Mesothelial cell of epicardium (in vitro differentiated cells): ENCODE results near the gene CCT2. TPM values are rescaled to one million over a fixed set of nuclear protein-coding genes. Genes with fewer than 3 reads are reported as not detected.

Experiments
- DNase-seq, 2 experiments: peaks; one replicate each; pipeline ENCODE4 v3.0.0; 2021; ENCODE audit warnings: low spot score in 2 of 2; ENCODE audit not compliant: unreplicated experiment in 2 of 2
- H3K27ac Mint-ChIP-seq: 2 replicates; pipeline ENCODE4 v1.8.0; 2021; ENCODE audit warnings: mixed read lengths
- H3K27me3 Mint-ChIP-seq: 2 replicates; pipeline ENCODE4 v1.8.0; 2021; ENCODE audit warnings: low read depth, mixed read lengths
- H3K36me3 Mint-ChIP-seq: 2 replicates; pipeline ENCODE4 v1.8.0; 2021; ENCODE audit warnings: mixed read lengths
- H3K4me1 Mint-ChIP-seq: 2 replicates; pipeline ENCODE4 v1.8.0; 2021; ENCODE audit warnings: mixed read lengths
- H3K4me3 Mint-ChIP-seq: 2 replicates; pipeline ENCODE4 v1.8.0; 2021; ENCODE audit warnings: mild to moderate bottlenecking, moderate library complexity, mixed read lengths
- H3K9me3 Mint-ChIP-seq: 2 replicates; pipeline ENCODE4 v1.8.0; 2021; ENCODE audit warnings: mixed read lengths
- CTCF ChIP-seq: fragments of 200-600 bp; sonication (generic); IDR thresholded peaks from one replicate; pipeline ENCODE4 v1.5.0; 2021; ENCODE audit warnings: antibody characterized with exemption; ENCODE audit not compliant: unreplicated experiment
- total RNA-seq: library from RNA; stranded (reverse); gene quantifications from 3 replicates; pipeline ENCODE4 v1.2.1, GENCODE V29; 2021

Gene CCT2
- 215 to 223 TPM (median 220 TPM) in 3 replicates for total RNA-seq

DNA sequence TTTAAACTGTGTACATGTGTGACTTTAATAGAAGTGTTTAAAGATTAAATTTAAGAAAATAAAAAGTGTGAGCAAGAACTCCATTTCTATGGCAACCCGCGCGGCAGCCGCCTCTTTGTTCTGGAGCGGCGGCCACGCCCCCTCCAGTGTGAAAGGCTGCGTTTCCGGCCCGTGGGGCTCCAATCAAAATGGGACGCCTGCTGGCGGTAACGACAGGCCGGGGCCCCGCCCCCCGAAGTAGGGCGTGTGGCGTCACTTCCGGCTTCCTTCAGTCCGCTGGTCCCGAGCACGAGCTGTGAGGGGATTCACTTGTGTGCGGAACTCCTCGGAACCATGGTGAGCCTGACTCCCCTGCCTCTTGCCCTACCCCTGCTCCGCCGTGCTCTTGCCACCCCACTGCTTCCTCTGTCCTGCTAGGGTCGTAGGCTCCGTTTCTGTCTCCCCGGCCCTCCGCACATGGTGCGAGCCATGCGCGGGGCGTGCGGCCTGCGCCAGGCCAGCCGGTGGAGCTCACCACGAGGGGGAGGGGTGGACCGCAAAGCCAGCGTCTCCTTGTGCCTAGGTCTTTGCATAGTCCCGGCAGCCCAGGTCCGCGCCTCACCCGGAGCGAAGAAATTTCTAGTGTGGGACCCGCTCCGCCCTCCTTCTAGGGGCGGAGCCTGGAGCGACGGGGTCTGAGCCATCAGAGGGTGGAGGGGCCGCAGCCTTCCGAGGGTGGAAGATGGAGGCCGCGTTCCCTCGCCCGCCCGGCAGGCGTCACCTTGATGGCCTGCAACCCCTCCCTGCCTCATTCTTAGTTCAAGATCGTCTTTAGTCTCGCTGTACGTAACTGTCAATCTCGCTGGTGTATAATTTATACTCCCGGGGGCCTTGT, at the start of gene CCT2:
Gene CCT2 (plus strand): TSS at position 271 of the 874 bp plus-strand sequence. CDS start 63 bp downstream, at position 334.
- no peaks in the 10 kb centered on the region for H3K9me3 Mint-ChIP-seq
- peak within 1 kb of the TSS; percentile 97 for H3K27ac Mint-ChIP-seq
- peak; percentile 95 to 96 for DNase-seq
- no peaks in the 10 kb centered on the region for H3K27me3 Mint-ChIP-seq
- peaks cover 8% of the 10 kb centered on the region for H3K4me1 Mint-ChIP-seq
- peak within 1 kb of the TSS; percentile 96 for H3K4me3 Mint-ChIP-seq
- peaks cover 19% of the 10 kb centered on the region for H3K36me3 Mint-ChIP-seq
- no peak for TF ChIP-seq CTCF

DNA sequence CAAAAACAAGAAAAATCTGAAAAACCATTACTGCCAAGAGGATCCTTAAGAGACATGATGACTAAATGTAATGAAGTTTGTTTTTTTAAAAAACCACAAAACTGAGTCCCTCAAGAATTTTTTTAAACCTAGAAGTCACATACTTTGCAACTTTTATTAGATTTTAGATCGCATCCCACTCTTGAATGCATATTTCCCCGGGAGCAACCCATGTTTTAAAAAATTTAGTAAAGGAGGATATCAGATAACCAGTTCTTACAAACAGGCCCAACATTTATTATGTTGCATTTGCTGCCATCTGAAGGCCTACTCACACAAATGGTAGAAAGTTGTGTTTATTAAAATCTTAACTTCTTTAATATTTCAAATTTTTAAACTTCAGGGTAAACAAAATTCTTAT, 44.3 kb upstream of the CCT2 start:
- DNase-seq = no peak
- Mint-ChIP-seq H3K27me3 (no peaks in the 10 kb centered on the region), H3K27ac (peak overlapping the region; percentile 71), H3K4me3 (no peak overlapping the region), H3K36me3 (peaks cover 33% of the 10 kb centered on the region), H3K4me1 (peaks cover 7% of the 10 kb centered on the region), H3K9me3 (peaks cover 23% of the 10 kb centered on the region)
- no peak for TF ChIP-seq CTCF

- H3K4me3 Mint-ChIP-seq = no peak overlapping the region
- H3K36me3 Mint-ChIP-seq = peaks cover 22% of the 10 kb centered on the region
- TF ChIP-seq CTCF = no peak
- peaks cover 18% of the 10 kb centered on the region for H3K9me3 Mint-ChIP-seq
- no peak for DNase-seq
- no peak overlapping the region for H3K27ac Mint-ChIP-seq
- H3K4me1 Mint-ChIP-seq = peaks cover 7% of the 10 kb centered on the region
- H3K27me3 Mint-ChIP-seq = no peaks in the 10 kb centered on the region
These were observed 41.2 kb upstream of the CCT2 start for GRCh38 chr12:69544087-69544486.

DNA sequence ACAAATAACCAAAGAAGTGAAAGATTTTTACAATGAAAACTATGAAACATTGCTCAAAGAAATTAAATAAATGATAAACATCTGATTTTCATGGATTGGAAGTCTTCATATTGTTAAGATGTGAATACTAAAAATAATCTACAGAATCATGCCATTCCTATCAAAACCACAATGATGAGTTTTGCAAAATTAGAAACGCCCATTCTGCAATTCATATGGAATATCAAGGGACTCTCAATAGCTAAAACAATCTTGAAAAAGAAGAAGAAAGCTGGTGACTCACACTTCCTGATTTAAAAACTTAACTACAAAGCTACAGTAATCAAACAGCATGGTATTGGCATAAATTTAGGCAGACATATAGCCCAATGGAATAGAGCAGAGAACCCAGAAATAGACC, 40.2 kb upstream of the CCT2 start:
- no peak for TF ChIP-seq CTCF
- Mint-ChIP-seq H3K9me3 (peaks cover 18% of the 10 kb centered on the region), H3K4me1 (peaks cover 9% of the 10 kb centered on the region), H3K27me3 (no peaks in the 10 kb centered on the region), H3K27ac (no peak overlapping the region), H3K36me3 (peaks cover 22% of the 10 kb centered on the region), H3K4me3 (no peak overlapping the region)
- no peak for DNase-seq

GRCh38 chr12:69546693-69547438, 38.4 kb upstream of the CCT2 start:
- Mint-ChIP-seq H3K27me3 (no peaks in the 10 kb centered on the region), H3K36me3 (peaks cover 24% of the 10 kb centered on the region), H3K9me3 (peaks cover 18% of the 10 kb centered on the region), H3K4me3 (no peak overlapping the region), H3K27ac (no peak overlapping the region), H3K4me1 (peaks cover 5% of the 10 kb centered on the region)
- TF ChIP-seq CTCF = no peak
- DNase-seq = no peak
